Measurements from ENCODE around the gene TMEM132A.

DNA sequence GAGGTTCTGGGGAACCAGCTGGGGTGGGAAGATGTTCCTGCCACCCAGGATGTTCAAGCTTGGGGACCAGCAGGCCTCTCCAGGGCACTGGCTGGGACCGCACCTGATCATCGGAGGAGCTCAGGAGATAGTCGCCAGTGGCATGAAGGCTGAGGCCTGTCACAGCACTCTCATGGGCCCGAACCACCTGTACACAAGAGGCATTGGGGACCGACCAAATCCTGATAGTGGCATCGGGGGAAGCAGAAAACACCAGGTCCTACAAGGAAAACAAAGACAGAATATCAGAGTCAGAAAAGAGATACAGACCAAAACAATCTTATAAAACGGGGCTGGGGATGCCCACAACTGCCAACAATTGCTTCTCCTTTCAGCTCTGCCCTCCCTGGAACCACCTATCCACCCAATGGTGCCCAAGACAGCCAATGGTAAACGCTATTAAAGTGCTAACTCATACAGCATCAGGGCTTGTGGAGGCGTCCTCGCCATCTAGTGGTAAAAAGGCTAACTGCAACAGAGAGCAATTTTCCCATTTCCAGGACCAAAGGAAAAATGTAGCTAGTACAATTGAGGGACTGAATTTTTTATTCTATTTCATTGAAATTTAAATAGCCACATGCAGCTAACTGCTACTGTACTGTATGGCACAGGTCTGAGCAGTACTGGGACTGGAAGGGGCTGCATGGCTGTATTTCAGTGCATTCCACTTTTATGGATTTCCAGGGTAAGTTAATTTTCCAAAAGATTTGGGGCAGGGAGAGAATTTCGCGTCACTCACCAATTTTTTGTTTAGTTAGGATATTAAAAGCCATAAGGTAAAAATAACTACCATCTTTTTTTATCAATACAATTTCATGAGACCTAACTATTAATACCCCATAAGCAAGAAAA, 25.0 kb upstream of the TMEM132A start:
- TF ChIP-seq, protein P1, sequence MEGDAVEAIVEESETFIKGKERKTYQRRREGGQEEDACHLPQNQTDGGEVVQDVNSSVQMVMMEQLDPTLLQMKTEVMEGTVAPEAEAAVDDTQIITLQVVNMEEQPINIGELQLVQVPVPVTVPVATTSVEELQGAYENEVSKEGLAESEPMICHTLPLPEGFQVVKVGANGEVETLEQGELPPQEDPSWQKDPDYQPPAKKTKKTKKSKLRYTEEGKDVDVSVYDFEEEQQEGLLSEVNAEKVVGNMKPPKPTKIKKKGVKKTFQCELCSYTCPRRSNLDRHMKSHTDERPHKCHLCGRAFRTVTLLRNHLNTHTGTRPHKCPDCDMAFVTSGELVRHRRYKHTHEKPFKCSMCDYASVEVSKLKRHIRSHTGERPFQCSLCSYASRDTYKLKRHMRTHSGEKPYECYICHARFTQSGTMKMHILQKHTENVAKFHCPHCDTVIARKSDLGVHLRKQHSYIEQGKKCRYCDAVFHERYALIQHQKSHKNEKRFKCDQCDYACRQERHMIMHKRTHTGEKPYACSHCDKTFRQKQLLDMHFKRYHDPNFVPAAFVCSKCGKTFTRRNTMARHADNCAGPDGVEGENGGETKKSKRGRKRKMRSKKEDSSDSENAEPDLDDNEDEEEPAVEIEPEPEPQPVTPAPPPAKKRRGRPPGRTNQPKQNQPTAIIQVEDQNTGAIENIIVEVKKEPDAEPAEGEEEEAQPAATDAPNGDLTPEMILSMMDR (IDR thresholded peaks at IDR 0.05; ENCODE audit: low read length) = peak; percentile 95
- TF ChIP-seq EZH2 (optimal IDR thresholded peaks at IDR 0.05; ENCODE audit: low read depth, low read length) (no peak), EZH2phosphoT487 (IDR thresholded peaks at IDR 0.05; ENCODE audit: low read length) (no peak)
